SK-N-SH (cell line): ENCODE data around the gene GNB1L.

Source experiments
- POLR2AphosphoS5 ChIP-seq: IDR thresholded peaks from 2 replicates; pipeline ENCODE4 v1.6.1; 2012; ENCODE audit warnings: low read depth, low read length
- SMC3 ChIP-seq: IDR thresholded peaks from 2 replicates; pipeline ENCODE4 v1.6.1; 2012; ENCODE audit warnings: low read depth, low read length, improper control_type of control experiment
- TAF1 ChIP-seq: IDR thresholded peaks from 2 replicates; pipeline ENCODE4 v1.6.1; 2012; ENCODE audit warnings: low read depth, mild to moderate bottlenecking, low read length, moderate library complexity, borderline replicate concordance
- TCF12 ChIP-seq: IDR thresholded peaks from 2 replicates; pipeline ENCODE4 v1.4.0; 2012

DNA sequence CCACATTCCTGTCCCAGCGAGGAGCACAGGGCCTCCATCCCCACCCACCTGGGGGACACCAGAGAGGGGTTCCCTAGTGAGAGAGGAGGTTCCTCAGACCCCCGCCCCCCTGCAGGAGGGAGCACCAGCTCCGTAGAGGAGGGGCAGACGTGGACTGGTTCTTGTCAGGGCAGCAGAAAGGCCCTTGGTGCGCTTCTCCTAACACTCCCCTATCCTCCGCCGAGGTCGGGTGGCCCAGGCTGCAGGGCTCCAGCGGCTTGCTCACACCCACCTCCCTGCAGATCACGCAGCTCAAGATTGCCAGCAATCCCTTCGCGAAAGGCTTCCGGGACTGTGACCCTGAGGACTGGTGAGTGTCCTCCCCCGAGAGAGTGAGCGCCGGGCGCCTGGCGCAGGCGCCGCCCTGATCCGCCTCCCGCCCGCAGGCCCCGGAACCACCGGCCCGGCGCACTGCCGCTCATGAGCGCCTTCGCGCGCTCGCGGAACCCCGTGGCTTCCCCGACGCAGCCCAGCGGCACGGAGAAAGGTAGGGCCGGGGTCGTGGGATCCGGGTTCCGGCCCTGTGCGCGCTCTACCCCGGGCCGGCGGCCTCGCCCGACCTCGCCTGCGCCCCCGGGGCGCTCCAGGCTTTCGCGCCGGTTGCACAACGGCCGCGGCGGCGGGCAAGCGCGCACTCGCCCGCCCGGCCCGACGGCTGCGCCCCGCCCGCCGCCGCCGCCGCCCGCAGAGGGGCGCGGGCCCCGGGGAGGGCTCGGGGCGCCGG lies 89.0 kb downstream of the GNB1L start:
- TF ChIP-seq TAF1 (no peak), TCF12 (no peak), POLR2AphosphoS5 (no peak), SMC3 (no peak)
